Gastrocnemius medialis (tissue), 4 donors: ENCODE results near the gene GNB1L.

Source experiments
- POLR2A ChIP-seq, 2 donors: fragments of 450-650 bp; IDR thresholded peaks; one replicate each; pipeline ENCODE4 v1.6.1; 2017; ENCODE audit warnings: antibody characterized with exemption in 2 of 2, mild to moderate bottlenecking in 2 of 2, moderate library complexity in 2 of 2
- TF ChIP-seq, protein P1 (sequence below), 5 experiments: fragments of 450-650 bp in 3 of 5; fragments of 200-600 bp in 2 of 5; sonication (generic) in 2 of 5; IDR thresholded peaks in 4 of 5; conservative IDR thresholded peaks in 1 of 5; 1 replicate in 4 of 5; 2 replicates in 1 of 5; pipeline ENCODE4 v1.5.1; 2016 to 2019; ENCODE audit warnings: antibody characterized with exemption in 5 of 5, mild to moderate bottlenecking in 3 of 5, moderate library complexity in 3 of 5

DNA sequence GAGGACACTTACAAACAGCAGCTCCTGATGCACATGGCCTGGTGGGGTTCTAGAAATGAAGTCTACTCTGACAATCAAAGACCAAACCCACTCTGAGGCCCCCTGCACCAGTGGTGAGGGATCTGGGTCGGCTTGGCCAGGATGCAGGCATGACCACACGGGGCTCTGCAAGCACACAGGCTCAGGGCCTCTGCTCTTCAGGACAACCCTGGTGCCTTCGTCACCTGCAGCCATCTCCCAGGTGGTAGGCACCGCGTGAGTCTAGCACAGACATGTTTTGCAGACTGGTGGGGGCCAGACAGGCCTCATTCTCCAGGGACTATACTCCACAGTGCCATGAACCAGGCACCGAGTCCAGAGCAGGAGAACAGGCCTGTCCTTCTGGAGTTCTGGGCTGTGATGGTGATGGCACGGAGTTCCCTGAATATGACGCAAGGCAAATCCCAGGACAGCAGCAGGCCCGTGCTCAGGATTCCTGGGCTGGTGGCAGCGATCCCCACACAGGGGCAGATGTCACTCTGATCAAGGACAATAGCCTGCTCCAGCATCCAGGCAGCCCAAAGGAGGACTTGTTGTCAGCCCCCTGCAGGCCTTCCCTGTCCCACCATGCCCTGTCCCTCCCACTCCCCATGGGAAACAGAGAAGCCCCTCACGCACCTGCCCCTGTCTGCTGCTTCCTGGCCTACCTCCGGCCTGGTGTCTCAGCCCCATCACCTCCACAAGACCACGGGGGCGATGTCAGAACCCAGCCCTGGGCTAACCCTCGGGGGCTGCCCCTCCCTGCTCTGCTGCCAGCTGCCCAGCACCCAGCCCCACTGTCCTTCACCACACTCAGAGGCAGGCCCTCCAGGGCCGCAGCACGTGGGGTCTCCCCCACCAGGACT lies 36.1 kb downstream of the GNB1L start:
- TF ChIP-seq, protein P1, sequence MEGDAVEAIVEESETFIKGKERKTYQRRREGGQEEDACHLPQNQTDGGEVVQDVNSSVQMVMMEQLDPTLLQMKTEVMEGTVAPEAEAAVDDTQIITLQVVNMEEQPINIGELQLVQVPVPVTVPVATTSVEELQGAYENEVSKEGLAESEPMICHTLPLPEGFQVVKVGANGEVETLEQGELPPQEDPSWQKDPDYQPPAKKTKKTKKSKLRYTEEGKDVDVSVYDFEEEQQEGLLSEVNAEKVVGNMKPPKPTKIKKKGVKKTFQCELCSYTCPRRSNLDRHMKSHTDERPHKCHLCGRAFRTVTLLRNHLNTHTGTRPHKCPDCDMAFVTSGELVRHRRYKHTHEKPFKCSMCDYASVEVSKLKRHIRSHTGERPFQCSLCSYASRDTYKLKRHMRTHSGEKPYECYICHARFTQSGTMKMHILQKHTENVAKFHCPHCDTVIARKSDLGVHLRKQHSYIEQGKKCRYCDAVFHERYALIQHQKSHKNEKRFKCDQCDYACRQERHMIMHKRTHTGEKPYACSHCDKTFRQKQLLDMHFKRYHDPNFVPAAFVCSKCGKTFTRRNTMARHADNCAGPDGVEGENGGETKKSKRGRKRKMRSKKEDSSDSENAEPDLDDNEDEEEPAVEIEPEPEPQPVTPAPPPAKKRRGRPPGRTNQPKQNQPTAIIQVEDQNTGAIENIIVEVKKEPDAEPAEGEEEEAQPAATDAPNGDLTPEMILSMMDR (IDR thresholded peaks at IDR 0.05 in 4 of 5, conservative IDR thresholded peaks at IDR 0.05 in 1 of 5) = no peak
- no peak for TF ChIP-seq POLR2A (IDR thresholded peaks at IDR 0.05)
